HG02973 (cell line): ENCODE results near the gene ACTR3.
A peak's percentile ranks its signal among the peaks of the same experiment; 100 is the strongest.

Source experiments
- ATAC-seq: cut with Tn5 transposase; IDR thresholded peaks from one replicate; pipeline ENCODE4 v1.9.1; 2021; ENCODE audit warnings: moderate library complexity; ENCODE audit not compliant: unreplicated experiment

ACTR3 gene

DNA sequence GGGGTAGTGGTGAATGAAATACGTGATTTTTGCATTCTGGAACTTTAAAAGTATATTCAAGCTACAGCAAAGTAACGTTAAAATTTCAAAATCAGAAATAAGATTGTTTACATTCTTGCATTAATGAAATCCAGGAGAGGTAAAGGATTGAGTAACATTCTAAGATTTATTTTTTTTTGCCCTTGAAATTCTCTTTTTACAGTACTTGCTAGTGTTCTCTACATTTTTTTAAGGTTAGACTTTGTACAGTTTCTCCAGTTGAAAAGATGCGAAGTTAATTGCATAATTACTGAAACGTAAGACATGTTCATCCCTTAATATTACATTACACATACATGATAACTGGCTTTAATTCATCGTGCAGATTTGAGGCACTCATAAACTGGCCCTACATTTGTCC is 74.5 kb downstream of the ACTR3 start:
- no peak for ATAC-seq

DNA sequence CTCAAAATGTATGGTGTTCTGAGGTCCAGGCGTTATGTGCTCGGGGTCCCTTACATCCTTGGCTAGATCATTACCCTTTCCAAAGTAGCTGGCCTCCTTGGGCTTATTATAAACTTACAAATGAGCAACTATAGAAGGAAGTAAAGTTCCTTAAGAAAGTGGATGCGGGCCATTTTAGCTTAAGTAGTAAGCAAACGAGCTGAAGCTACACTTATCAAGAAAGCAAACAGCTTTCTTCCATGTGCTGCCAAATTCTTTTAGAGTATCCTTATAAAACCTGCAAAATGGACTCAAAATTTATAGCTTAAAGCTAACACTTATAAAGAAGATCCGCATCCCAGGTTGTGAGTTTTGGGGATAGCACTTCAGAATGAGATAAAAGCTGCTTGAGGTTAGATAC is 75.3 kb downstream of the ACTR3 start:
- ATAC-seq: no peak

DNA sequence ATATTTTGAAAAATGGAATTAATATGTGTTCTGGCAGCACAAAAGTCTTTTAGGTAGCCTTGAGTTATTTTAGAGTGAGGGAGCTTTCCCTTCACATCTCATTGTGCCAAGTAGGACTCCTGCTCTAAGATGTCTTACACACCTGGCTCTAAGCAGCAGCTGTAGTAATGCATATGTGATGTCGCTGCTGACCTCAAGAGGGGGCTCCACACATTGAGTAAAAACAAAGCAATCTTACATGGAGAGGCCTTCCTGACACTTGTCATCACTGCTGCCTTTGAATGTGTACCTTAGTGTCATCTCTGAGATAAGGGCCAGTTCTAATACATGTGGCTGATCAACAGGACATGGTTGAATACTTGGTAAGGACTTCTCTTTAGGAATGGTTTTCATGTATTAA is 75.8 kb downstream of the ACTR3 start:
- ATAC-seq: peak; percentile 84

DNA sequence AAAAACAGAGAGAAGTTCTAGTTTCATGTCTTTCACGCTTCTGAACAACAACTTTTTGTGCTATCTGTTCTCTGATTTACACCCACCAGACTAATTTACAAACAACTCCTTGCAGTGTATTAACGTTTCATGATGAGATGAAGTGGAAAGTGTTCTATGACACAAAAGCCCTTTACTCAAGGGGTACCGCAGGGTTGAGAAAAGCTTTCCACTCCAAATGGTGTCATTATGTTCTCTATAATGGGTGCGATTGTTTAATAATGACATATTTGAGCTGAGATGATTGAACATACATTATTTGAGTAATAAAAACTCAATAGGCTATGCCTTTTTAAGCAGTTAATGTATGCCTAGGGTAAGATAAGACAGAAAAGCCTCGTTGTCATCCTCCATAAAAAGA is 76.3 kb downstream of the ACTR3 start:
- no peak for ATAC-seq

DNA sequence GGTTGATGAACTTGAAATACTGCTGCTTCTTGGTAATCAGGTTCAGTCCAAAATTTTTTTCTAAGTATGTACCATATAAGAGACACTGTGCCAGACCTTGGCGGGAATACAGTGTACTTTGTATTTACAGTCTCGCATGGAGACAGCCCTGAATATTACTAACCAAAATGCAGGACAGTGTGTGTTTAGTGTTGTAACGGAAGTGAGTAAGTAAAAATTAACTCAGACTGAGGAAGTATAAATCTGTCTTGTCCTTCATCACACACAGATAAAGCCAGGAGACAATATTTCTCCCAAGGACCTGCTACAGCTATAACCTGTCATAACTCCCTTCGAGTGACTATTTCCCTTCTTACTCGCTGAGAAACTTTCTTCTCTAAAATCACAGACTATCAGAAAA is 76.9 kb downstream of the ACTR3 start:
- no peak for ATAC-seq

- ATAC-seq: no peak
Measured at GRCh38 chr2:113967272-113967671, 77.4 kb downstream of the ACTR3 start.

DNA sequence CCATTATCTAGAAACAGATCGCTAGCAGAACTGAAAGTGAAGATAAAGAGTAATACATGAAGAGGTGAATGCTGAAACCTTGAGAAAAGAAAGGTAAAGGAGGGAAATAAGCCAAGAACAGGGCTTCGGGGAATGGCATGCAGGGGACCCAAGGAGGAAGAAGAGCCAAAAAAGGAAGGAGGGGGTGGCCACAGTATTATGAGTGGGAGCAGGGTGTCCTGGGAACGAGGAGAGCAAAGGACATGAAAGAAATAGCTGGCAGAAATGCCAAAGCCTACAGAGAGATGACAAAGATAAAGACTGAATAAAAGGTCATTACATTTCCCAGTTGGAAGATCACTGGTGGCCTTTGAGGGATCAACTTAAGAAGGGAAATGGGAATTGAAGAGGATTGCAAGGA is 82.9 kb downstream of the ACTR3 start:
- no peak for ATAC-seq

DNA sequence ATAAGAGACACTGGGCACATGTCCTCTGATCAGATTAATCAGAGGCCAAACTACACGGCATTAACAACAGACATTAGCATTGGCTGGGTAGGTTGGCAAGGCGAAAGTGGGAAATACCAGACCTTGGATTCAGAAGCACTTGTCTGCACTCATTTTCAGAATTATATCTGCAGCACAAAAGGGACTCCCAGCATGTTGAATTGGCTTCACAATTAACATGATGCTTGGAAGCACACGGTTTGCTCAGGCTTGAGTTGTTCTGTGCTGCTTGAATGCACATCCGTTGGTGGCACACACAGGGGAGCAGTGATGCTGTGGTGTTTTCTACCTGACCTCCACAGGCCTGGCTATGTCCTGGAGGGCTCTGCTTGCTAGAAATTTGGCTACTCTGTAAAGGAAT is 83.9 kb downstream of the ACTR3 start:
- ATAC-seq: no peak

GRCh38 chr2:113974727-113975126 is 84.8 kb downstream of the ACTR3 start:
- ATAC-seq: no peak

DNA sequence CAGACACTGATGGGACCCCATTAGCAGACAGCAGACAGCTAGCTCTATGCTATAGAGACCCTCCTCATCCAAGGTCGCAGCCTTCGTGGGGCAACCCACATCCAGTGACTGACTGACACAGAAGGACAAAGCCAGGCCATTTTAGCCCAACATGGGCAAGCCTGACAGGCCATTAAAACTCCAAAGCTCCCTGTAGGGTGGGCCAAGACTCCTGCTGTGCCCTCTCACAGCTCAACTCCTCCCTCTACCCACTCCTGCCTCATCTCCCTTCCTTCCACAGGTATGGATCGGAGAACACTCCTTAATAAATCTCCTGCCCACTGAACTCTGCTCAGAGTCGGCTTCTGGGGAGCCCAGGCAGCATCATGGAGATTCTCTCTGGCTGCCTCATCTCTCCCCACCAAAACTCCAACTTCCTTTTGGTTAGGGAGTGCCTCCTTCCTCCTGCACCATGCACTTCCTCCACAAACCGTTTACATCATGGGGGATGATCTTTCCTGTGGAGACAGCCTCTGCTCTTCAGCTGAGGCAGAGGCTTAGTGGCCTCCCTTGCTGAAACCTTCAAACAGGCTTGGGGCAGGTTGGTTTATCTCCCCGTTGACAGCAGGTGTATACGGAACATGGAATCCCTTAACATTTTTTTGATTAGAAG is 86.5 kb downstream of the ACTR3 start:
- ATAC-seq: no peak

DNA sequence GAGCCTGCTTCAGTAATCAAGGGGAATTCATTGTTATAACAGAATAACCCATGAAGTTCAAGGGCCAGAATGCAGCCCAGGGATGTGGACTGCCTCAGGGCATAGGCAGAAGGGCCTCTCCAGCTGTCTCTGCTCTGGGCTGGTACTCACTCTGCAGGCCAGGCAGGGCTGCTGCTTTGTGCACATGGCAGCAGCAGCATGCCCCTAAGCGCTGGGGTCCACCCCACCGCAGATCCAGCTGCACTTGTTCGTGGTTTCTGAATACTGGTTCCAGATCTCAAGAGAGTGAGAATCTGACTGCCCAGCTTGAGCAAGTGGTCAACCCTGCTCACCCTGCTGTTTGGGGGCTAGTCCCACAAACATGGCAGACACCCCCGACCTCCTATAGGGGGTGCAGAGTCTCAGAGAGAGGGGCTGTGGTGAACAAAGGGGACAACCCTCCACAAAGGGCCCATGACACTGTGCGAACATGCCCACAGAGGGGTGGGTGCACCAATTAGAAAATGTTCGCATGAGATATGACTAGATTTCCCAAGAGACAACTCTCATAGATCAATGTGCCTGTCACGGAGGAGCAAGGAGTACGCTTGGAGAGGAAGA is 87.3 kb downstream of the ACTR3 start:
- no peak for ATAC-seq

- no peak for ATAC-seq
Measured at GRCh38 chr2:113977660-113978523, 88.0 kb downstream of the ACTR3 start.

GRCh38 chr2:113978524-113979190 is 88.8 kb downstream of the ACTR3 start:
- no peak for ATAC-seq

DNA sequence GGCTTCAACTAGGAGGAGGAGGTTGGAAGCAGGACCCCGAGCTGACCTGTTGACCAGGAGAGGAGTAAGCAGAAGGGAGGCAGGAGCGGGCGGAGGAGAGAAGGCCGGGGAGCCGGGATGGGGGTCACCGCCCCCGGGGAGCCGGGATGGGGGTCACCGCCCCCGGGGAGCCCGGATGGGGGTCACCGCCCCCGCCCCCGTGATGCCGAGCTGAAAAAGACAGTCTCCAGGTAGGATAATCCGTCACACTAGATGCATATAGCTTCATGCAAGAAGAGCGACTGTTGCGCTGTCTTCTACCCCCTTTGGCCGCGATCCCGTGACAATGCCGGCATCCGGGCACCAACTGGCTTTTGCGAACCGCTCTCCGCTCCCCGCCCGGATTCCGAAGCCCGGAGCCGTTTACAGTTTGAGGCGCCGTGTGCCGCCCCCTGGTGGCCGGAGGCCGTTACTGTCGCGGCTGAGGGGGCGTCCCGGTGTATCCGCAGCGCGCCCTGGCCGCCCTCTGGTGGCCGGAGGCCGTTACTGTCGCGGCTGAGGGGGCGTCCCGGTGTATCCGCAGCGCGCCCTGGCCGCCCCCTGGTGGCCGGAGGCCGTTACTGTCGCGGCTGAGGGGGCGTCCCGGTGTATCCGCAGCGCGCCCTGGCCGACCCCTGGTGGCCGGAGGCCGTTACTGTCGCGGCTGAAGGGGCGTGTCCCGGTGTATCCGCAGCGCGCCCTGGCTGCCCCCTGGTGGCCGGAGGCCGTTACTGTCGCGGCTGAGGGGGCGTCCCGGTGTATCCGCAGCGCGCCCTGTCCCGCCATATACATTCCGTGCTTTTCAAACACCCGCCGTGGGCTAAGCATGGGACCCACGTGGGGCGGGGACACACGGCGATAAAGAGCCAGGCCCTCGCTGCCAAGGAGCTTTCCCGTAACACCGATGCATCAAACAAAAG is 89.6 kb downstream of the ACTR3 start:
- no peak for ATAC-seq

- no peak for ATAC-seq
Measured at GRCh38 chr2:113980946-113981345, 91.1 kb downstream of the ACTR3 start.

- no peak for ATAC-seq
Measured at GRCh38 chr2:113981404-113982134, 91.7 kb downstream of the ACTR3 start.

DNA sequence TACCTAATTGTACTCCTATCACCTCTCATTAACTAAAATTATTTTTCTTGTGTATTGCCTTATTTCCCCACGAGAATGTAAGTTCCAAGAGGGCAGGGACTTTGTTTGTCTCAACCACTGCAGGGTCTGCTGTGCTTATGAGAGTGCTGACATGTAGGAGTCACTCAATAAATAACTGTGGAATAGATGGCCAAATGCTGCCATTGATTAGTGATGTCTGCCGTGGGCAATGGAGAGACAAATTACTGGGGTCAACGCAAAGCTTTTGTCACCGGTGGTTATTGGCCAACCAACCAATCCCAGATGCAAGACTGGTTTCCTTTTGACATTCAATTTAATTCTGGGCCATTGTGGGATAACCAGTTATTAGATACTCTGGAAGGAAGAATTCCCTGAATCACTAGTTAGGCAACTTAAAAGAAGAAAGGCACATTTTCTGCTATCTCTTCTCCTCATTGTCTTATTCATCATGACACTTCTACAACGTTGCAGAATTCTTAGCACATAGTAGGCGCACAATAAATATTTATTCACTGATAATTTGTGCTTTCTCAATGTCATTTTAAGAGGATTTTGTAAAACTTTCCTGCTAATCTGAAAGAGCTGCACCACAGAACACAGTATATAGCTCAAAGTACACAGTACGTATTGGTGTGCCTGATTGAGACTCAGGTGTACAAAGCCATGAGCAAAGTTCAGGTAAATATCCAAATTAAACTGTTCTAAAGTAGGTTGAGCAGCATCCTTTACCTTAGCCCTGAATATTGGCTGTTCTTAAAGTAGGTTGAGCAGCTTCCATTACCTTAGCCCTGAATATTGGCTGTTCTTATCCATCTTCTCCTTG is 95.9 kb downstream of the ACTR3 start:
- ATAC-seq: no peak

DNA sequence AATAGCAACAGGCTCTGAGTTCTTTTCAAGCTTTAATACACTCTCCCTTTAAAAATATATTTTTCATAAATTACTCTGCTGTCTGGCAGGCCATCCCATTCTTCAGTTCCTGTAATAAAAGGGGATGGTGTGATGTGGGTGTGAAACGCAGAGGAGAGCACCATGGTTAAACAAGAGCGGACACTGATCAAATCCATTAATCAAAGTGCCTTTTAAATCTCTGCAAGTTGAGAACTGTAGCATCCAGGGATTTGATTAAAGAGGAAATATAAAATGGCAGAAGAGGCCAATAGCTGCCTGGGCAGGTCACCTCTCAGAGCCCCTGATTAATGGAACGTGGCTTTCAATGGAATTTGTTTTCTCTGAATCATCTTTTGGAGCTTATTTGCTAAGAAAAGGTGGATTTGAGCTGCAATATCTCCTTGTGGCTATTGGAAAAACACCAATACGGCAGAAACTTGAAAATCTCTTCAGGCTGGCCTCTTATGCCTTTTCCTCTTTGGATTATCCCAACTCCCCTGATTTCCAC is 96.9 kb downstream of the ACTR3 start:
- ATAC-seq: no peak

DNA sequence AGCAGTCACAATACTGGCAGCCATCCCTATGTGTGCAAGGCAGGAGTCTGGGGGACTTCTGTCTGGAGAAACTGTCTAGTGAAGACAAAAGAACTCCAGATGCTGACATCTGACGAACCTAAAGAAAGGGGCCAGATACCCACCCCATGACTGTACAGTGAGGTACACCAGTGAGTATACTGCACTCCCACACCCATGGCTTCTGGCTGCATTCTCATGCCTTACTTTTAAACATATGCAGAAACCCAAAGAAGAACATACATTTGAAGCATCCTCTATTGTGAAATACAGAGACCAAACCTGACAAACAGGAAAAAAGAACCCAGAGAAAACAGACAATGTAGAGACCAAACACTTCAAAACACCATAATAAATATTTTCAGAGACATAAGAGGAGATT is 102.2 kb downstream of the ACTR3 start:
- no peak for ATAC-seq
